HG03066 (cell line): Measurements from ENCODE around the gene ETFA.

Source experiments
- ATAC-seq: cut with Tn5 transposase; IDR thresholded peaks from one replicate; pipeline ENCODE4 v1.9.1; 2021; ENCODE audit warnings: low read depth; ENCODE audit not compliant: unreplicated experiment

ETFA gene

DNA sequence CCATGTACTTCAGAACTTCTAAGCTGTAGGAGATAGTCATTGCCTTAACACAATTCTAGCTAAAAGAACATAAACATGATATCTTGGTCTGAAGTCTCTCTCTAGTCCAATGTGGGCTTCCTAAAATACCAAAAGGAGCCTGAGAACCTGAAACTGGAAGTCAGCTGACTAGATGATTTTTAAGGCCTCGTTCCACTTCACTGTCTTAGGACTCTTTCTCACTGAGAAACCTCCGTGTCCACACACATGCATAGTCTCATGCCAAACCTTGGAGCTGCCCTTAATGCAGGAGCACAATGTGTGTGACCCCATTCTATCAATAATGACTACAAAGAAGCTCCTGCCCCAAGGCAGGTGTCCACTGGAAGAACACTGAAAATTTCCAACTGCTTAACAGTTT is 87.7 kb downstream of the ETFA start:
- ATAC-seq: no peak

DNA sequence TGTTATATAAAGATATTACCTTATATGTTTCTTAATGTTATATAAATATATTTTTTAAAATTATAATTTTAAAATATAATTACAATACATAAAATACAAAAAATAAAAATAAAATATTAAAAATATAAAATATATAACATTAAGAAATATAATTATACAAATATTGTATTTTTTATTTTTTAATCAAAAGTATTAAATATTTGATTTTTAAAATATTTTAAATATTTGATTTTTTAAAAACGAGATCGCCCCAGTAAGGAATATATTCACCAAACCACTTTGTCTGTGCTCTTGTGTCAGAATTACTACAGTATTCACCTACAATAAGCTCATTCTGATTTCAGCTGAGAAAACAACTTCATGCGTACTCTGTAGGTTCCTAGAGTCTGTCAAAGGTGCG is 89.1 kb downstream of the ETFA start:
- no peak for ATAC-seq

GRCh38 chr15:76221085-76221767 is 90.0 kb downstream of the ETFA start:
- no peak for ATAC-seq

DNA sequence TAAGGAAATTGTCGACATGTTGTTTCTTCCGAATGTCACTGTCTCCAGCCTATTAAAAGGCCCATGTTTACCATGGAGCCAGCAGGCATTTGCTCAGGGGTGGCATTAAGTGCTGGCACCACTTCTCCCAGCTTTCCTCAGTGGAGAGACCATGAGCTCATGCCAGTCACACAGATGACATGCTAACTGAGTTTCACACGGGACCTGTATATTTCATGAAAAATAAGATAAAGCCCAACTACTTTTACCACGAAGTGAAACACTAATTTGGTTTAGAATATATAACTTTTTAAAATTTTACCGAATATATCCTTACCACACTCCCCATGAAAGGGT is 93.4 kb downstream of the ETFA start:
- no peak for ATAC-seq

GRCh38 chr15:76217029-76217881 is 94.0 kb downstream of the ETFA start:
- ATAC-seq: no peak

GRCh38 chr15:76215634-76216033 is 95.6 kb downstream of the ETFA start:
- ATAC-seq: no peak

GRCh38 chr15:76209942-76210341 is 101.3 kb downstream of the ETFA start:
- no peak for ATAC-seq

DNA sequence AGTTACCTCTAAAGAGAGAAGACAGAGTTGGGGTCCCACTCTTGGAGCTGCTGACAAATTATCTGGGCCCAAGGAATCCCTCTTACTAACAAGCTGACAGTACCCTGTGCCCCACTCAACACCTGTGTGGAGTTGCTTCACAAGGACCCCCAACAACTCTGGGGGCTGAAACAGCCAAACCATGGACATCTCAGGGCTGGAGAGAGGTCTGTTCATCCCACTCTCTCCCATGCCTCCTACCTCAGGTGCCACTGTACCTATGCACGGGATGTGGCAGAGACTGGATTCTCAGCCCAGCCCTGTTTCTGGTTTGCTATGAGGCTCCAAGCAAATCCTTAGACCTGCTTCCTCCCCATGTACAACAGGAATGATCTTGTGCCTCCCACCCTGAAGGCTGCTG is 101.7 kb downstream of the ETFA start:
- ATAC-seq: no peak

DNA sequence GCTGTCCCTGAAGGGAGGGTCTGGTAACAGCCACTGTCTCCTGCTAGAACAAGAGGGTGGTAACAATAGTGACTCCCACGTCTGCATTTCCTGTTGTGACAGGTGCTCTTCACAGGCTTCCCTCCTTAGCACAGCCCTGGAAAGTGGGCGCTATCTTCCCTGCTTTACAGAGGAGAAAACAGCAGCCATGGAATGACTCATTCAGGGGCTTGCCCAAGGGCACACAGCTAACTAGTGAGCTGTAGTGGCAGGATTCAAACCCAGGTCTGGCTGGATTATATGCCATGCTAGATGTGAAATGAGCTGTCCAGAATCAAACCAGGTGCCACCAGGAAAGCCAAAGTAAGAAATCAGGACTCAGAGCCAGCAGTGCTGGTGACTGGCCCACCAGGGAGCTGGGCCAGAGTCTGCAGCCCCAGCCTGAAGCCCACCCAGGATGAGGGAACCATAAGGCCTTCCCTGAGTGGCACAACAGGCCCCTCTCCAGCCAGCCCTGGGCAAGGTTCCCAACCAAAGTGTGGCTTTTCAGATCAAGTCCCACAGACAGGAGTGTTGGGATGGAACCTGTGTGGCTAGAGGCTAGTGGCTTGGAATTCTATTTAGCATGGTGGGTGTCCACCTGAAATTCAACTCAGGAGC is 102.4 kb downstream of the ETFA start:
- no peak for ATAC-seq

GRCh38 chr15:76208084-76208785 is 103.0 kb downstream of the ETFA start:
- no peak for ATAC-seq

DNA sequence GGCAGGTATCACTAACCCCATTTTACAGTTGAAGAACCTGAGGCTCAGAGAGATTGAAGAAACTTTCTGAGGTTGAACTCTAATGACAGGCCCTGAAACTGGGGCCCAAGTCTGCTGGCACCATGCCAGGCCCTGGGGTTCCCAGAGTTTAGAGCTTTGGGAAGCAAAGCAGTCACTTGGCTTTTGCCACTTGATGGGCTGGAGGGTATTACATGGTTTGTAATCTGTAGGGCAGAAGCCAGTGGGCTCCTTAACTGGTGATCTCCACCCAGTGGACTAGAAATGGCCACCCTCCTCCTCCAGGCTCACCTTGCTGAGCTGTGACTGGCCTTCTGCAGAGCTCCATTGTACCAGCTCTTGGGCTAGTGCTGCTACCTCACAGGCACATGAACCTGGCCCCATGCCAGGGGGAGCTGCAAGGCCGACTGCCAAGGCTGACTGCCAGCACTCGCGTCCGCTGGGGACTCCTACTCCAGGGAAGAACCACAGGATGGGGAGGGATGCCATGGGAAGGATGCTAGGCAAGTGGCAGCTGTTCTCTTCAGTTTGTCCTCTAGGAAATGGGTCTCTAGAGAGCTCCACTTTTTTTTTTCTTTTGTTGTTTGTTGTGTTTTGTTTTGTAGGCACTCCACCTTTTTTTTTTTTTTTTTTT is 104.8 kb downstream of the ETFA start:
- no peak for ATAC-seq

GRCh38 chr15:76204916-76205460 is 106.3 kb downstream of the ETFA start:
- no peak for ATAC-seq

- no peak for ATAC-seq
Observed at GRCh38 chr15:76204109-76204845, 107.0 kb downstream of the ETFA start.

DNA sequence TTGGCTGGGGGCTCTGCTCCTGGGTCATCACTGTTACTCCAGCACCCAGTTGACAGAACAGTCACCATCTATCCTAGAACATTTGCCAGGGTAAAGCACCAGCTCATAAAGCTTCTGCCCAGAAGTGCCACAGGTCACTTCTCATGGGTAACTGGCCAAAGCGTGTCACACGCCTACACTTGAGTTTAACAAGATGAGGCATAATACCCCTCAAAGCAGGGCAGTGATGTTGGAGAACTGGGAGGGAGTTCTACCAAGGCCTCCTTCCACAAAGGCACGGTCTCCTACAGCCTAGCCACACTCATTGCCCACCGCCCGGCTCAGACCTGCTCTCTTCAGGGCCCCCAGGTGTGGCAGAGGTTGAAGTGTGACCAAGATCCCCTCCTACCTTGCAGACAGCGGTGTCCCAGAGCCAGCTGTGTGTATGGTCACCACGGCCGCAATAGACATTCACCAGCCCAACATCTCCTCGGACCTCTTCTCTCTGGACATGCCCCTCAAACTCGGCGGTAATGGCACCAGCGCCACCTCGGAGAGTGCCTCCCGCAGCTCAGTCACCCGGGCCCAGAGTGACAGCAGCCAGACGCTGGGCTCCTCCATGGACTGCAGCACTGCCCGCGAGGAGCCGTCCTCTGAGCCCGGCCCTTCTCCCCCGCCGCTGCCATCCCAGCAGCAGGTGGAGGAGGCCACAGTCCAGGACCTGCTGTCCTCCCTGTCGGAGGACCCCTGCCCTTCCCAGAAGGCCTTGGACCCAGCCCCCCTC is 107.7 kb downstream of the ETFA start:
- ATAC-seq: no peak

GRCh38 chr15:76201536-76202255 is 109.6 kb downstream of the ETFA start:
- ATAC-seq: no peak

GRCh38 chr15:76200641-76201105 is 110.6 kb downstream of the ETFA start:
- ATAC-seq: no peak

DNA sequence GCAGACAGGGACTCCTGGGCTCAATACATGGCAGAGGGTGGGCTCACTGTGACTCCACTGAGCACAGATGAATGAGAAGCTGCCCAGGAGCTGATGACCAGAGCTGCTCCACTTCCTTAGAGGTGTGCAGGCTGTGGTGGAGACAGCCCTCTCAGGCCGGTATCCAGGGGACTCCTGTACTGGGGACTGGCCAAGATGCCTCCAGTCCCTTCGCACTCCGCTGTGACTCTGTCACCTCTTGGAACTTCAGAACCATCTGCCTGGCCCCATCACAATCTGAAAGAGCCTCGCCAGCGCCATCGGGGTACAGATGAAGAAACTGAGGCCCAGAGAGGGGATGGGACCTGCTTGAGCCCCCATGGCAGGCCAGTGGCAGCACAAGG is 111.2 kb downstream of the ETFA start:
- no peak for ATAC-seq
